ENCODE results near the gene MTCL1. TPM values are rescaled to one million over a fixed set of nuclear protein-coding genes. Genes with fewer than 3 reads are reported as not detected.

The MTCL1 gene
- total RNA-seq, 1 experiment from 2014 or later, result 11.6 TPM

GRCh38 chr18:8835521-8835953 lies 130.2 kb downstream of the MTCL1 start:
- Mint-ChIP-seq H3K4me3 (ENCODE audit: unreplicated experiment) (no peak overlapping the region), H3K4me1 (ENCODE audit: insufficient read depth, unreplicated experiment) (peaks cover 11% of the 10 kb centered on the region), H3K27ac (ENCODE audit: low read depth, unreplicated experiment) (no peak overlapping the region), H3K9me3 (ENCODE audit: unreplicated experiment) (no peaks in the 10 kb centered on the region), H3K36me3 (ENCODE audit: insufficient read depth, unreplicated experiment) (no peaks in the 10 kb centered on the region), H3K27me3 (ENCODE audit: insufficient read depth, unreplicated experiment) (no peaks in the 10 kb centered on the region)
- CTCF ChIA-PET, result interaction anchor here (1.0 to 2.0 kb wide), 2 partner anchors 148 to 152 kb away, joined by 3 to 5 read pairs; no protein-coding TSS in a partner anchor
- BruUV-seq (replicated peaks), result no TSS peak
- TF ChIP-seq CTCF (IDR thresholded peaks at IDR 0.05; ENCODE audit: unreplicated experiment), result no peak
- POLR2A ChIA-PET, result interaction anchor here (1.1 kb wide), 1 partner anchor 35 kb away, joined by 4 read pairs; no protein-coding TSS in a partner anchor
- DNase-seq (ENCODE audit: unreplicated experiment), result peak; percentile 79
- intact Hi-C loops (cut with micrococcal nuclease), result no loop called here

GRCh38 chr18:8839281-8839680 lies 133.9 kb downstream of the MTCL1 start:
- H3K27ac Mint-ChIP-seq (ENCODE audit: low read depth, unreplicated experiment), result no peak overlapping the region
- intact Hi-C loops (cut with micrococcal nuclease), result no loop called here
- no peak overlapping the region for H3K4me3 Mint-ChIP-seq (ENCODE audit: unreplicated experiment)
- peaks cover 6% of the 10 kb centered on the region for H3K4me1 Mint-ChIP-seq (ENCODE audit: insufficient read depth, unreplicated experiment)
- TF ChIP-seq CTCF (IDR thresholded peaks at IDR 0.05; ENCODE audit: unreplicated experiment), result no peak
- H3K36me3 Mint-ChIP-seq (ENCODE audit: insufficient read depth, unreplicated experiment), result no peaks in the 10 kb centered on the region
- no peaks in the 10 kb centered on the region for H3K27me3 Mint-ChIP-seq (ENCODE audit: insufficient read depth, unreplicated experiment)
- CTCF ChIA-PET, result interaction anchor here (0.6 kb wide), 1 partner anchor 36 kb away, joined by 4 read pairs; no protein-coding TSS in a partner anchor
- no peak for DNase-seq (ENCODE audit: unreplicated experiment)
- BruUV-seq (replicated peaks), result no TSS peak
- POLR2A ChIA-PET, result interaction anchor here (0.6 kb wide), 1 partner anchor 325 kb away, joined by 3 read pairs; no protein-coding TSS in a partner anchor
- no peaks in the 10 kb centered on the region for H3K9me3 Mint-ChIP-seq (ENCODE audit: unreplicated experiment)

GRCh38 chr18:8841781-8842485 lies 136.6 kb downstream of the MTCL1 start:
- H3K27me3 Mint-ChIP-seq (ENCODE audit: insufficient read depth, unreplicated experiment), result no peaks in the 10 kb centered on the region
- ChIA-PET POLR2A (interaction anchor here (0.6 to 1.6 kb wide), 4 partner anchors 11 to 137 kb away, joined by 3 to 5 read pairs (median 4); no protein-coding TSS in a partner anchor), CTCF (interaction anchor here (0.6 to 2.2 kb wide), 3 partner anchors 11 to 260 kb away, joined by 3 to 7 read pairs (median 3); partner anchors contain the start of gene NDUFV2)
- DNase-seq (ENCODE audit: unreplicated experiment), result no peak
- no peak overlapping the region for H3K27ac Mint-ChIP-seq (ENCODE audit: low read depth, unreplicated experiment)
- no TSS peak for BruUV-seq (replicated peaks)
- TF ChIP-seq CTCF (IDR thresholded peaks at IDR 0.05; ENCODE audit: unreplicated experiment), result no peak
- H3K9me3 Mint-ChIP-seq (ENCODE audit: unreplicated experiment), result no peaks in the 10 kb centered on the region
- intact Hi-C loops (cut with micrococcal nuclease), result no loop called here
- H3K36me3 Mint-ChIP-seq (ENCODE audit: insufficient read depth, unreplicated experiment), result no peaks in the 10 kb centered on the region
- H3K4me3 Mint-ChIP-seq (ENCODE audit: unreplicated experiment), result no peak overlapping the region
- H3K4me1 Mint-ChIP-seq (ENCODE audit: insufficient read depth, unreplicated experiment), result no peaks in the 10 kb centered on the region

- no peak overlapping the region for H3K27ac Mint-ChIP-seq (ENCODE audit: low read depth, unreplicated experiment)
- H3K36me3 Mint-ChIP-seq (ENCODE audit: insufficient read depth, unreplicated experiment), result no peaks in the 10 kb centered on the region
- DNase-seq (ENCODE audit: unreplicated experiment), result no peak
- ChIA-PET CTCF (interaction anchor here (0.6 to 1.1 kb wide), 2 partner anchors 147 to 260 kb away, joined by 3 read pairs; partner anchors contain the start of gene NDUFV2), POLR2A (interaction anchor here (0.6 to 1.6 kb wide), 4 partner anchors 10 to 136 kb away, joined by 3 to 5 read pairs (median 3); no protein-coding TSS in a partner anchor)
- no peak overlapping the region for H3K4me3 Mint-ChIP-seq (ENCODE audit: unreplicated experiment)
- BruUV-seq (replicated peaks), result no TSS peak
- TF ChIP-seq CTCF (IDR thresholded peaks at IDR 0.05; ENCODE audit: unreplicated experiment), result no peak
- intact Hi-C loops (cut with micrococcal nuclease), result no loop called here
- H3K4me1 Mint-ChIP-seq (ENCODE audit: insufficient read depth, unreplicated experiment), result no peaks in the 10 kb centered on the region
- H3K9me3 Mint-ChIP-seq (ENCODE audit: unreplicated experiment), result no peaks in the 10 kb centered on the region
- H3K27me3 Mint-ChIP-seq (ENCODE audit: insufficient read depth, unreplicated experiment), result no peaks in the 10 kb centered on the region
These were observed 137.2 kb downstream of the MTCL1 start for GRCh38 chr18:8842506-8842905.
